Aorta (tissue), 5 donors: ENCODE data around the gene PRRT3. TPM values are rescaled to one million over a fixed set of nuclear protein-coding genes. Genes with fewer than 3 reads are reported as not detected.
"Not testable (repeated sequence)": the region's sequence is repeated elsewhere in the genome, so short reads cannot be mapped to it uniquely, and the experiment has no call there.

Experiments used
- ATAC-seq: fragments of 200-7000 bp; cut with Tn5 transposase; one replicate; pipeline ENCODE4 v1.9.1; 2022; ENCODE audit warnings: moderate library complexity; ENCODE audit not compliant: low FRiP score
- DNase-seq, 2 donors: peaks; one replicate each; pipeline ENCODE4 v3.0.0-alpha.2; 2020
- H3K27ac ChIP-seq, 2 donors: one replicate each; pipeline ENCODE4 v1.5.1; 2013; ENCODE audit warnings: low read length in 2 of 2, mild to moderate bottlenecking in 2 of 2, moderate library complexity in 2 of 2, control low read depth in 1 of 2, inconsistent platforms in 1 of 2, low read depth in 1 of 2
- H3K27me3 ChIP-seq, 2 donors: one replicate each; pipeline ENCODE4 v1.6.1; 2013; ENCODE audit warnings: control low read depth in 1 of 2, low read length in 1 of 2, mild to moderate bottlenecking in 1 of 2, moderate library complexity in 1 of 2; ENCODE audit not compliant: insufficient read depth in 2 of 2, control insufficient read depth in 1 of 2
- H3K36me3 ChIP-seq, 2 donors: one replicate each; pipeline ENCODE4 v1.6.1; 2013; ENCODE audit warnings: control low read depth in 1 of 2, low read length in 1 of 2, mild to moderate bottlenecking in 1 of 2; ENCODE audit not compliant: insufficient read depth in 2 of 2, control insufficient read depth in 1 of 2
- H3K4me1 ChIP-seq, 2 donors: one replicate each; pipeline ENCODE4 v1.6.1; 2013; ENCODE audit warnings: low read length in 2 of 2, control low read depth in 1 of 2, mild to moderate bottlenecking in 1 of 2, moderate library complexity in 1 of 2; ENCODE audit not compliant: insufficient read depth in 2 of 2, control insufficient read depth in 1 of 2
- H3K4me3 ChIP-seq, 2 donors: one replicate each; pipeline ENCODE4 v1.5.1; 2013; ENCODE audit warnings: low read length in 2 of 2, control low read depth in 1 of 2, mild to moderate bottlenecking in 1 of 2
- H3K9me3 ChIP-seq: one replicate; pipeline ENCODE4 v1.6.1; 2013; ENCODE audit warnings: mild to moderate bottlenecking, low read length; ENCODE audit not compliant: control insufficient read depth
- WGBS, 2 donors: extraction: QIAGEN DNeasy Blood & Tissue Kit; methylation state at CpG; one replicate each; pipeline ENCODE4 v1.1.7; 2013; 5-methylcytosine and 5-hydroxymethylcytosine counted together
- intact Hi-C, 2 donors: fragments of 100-400 bp; cut with DNase I; formaldehyde crosslinking; loops; one replicate each; pipeline versions ENCODE4 v1.14.2 to v1.15.0; 2022
- polyA plus RNA-seq, 2 donors: library from polyadenylated mRNA; stranded (reverse); fragments of 200-250 nt; gene quantifications; one replicate each; pipeline ENCODE4 v1.2.3, GENCODE V29; 2013
- total RNA-seq, 2 donors: library from RNA; stranded (reverse); fragmentation: NEBNext Ultra II Directional; extraction: Animal tissue kit (Norgen Biotek cat#: 25700); gene quantifications; one replicate each; pipeline ENCODE4 v1.2.1, GENCODE V29; 2021
- donor health status: healthy with polysubstance abuse.
- donor health status: Bipolar disorder and iron deficiency.
- donor health status: DM: no; HTN: no; CAD: no.
- donor health status: DM: no; HTN: no; CAD: no.
- donor health status: DM: yes; HTN: yes; CAD: no.

The PRRT3 gene
- total and polyA plus RNA-seq, 4 donors: 0.25 to 2.4 (median 1.9) TPM

- intact Hi-C loops, H3K27me3 ChIP-seq, H3K4me3 ChIP-seq, ATAC-seq, H3K9me3 ChIP-seq, H3K36me3 ChIP-seq, H3K4me1 ChIP-seq, H3K27ac ChIP-seq: not testable (repeated sequence)
- 94 to 100% methylated on average over 6 of the region's 6 CpGs for whole genome bisulfite sequencing, 2 donors
- peak in 1 of 2 donors; percentile 8 for DNase-seq
Measured at GRCh38 chr3:9900965-9901415, 51.2 kb downstream of the PRRT3 start.

- Histone ChIP-seq H3K4me1 (no peaks in the 10 kb centered on the region), H3K9me3 (no peaks in the 10 kb centered on the region), H3K27ac (no peak overlapping the region), H3K27me3 (no peaks in the 10 kb centered on the region), H3K4me3 (no peak overlapping the region), H3K36me3 (no peaks in the 10 kb centered on the region)
- WGBS, 2 donors: 58 to 64% methylated on average over 3 of the region's 3 CpGs
- DNase-seq (no peak), ATAC-seq (no peak)
- intact Hi-C loops: no loop called here
Measured at GRCh38 chr3:9899289-9899791, 52.9 kb downstream of the PRRT3 start.

- intact Hi-C loops: no loop called here
- Histone ChIP-seq H3K27me3 (no peaks in the 10 kb centered on the region), H3K36me3 (no peaks in the 10 kb centered on the region), H3K9me3 (no peaks in the 10 kb centered on the region), H3K4me3 (no peak overlapping the region), H3K4me1 (no peaks in the 10 kb centered on the region), H3K27ac (no peak overlapping the region)
- DNase-seq (no peak), ATAC-seq (no peak)
- WGBS, 2 donors: 18 to 34% methylated on average over 8 of the region's 8 CpGs
Measured at GRCh38 chr3:9898467-9899241, 53.6 kb downstream of the PRRT3 start.

- Histone ChIP-seq H3K27me3 (no peaks in the 10 kb centered on the region), H3K4me1 (no peaks in the 10 kb centered on the region), H3K9me3 (no peaks in the 10 kb centered on the region), H3K36me3 (peaks cover 0 to 6% of the 10 kb centered on the region in 2 donors), H3K27ac (no peak overlapping the region), H3K4me3 (no peak overlapping the region)
- 37 to 43% methylated on average over 4 of the region's 4 CpGs for WGBS, 2 donors
- intact Hi-C loops: no loop called here
- ATAC-seq (no peak), DNase-seq (no peak)
Measured at GRCh38 chr3:9897408-9898372, 54.5 kb downstream of the PRRT3 start.

GRCh38 chr3:9896755-9897407 is 55.3 kb downstream of the PRRT3 start:
- H3K9me3 ChIP-seq, H3K4me1 ChIP-seq, ATAC-seq, intact Hi-C loops, H3K27me3 ChIP-seq, H3K36me3 ChIP-seq, H3K27ac ChIP-seq, H3K4me3 ChIP-seq, DNase-seq: not testable (repeated sequence)
- WGBS, 2 donors: 95 to 96% methylated on average over 9 to 10 of the region's 10 CpGs

- intact Hi-C loops, H3K4me3 ChIP-seq, H3K27ac ChIP-seq, DNase-seq, H3K27me3 ChIP-seq, ATAC-seq, H3K4me1 ChIP-seq, H3K36me3 ChIP-seq, H3K9me3 ChIP-seq: not testable (repeated sequence)
- WGBS, 2 donors: 95 to 97% methylated on average over 3 of the region's 3 CpGs
Measured at GRCh38 chr3:9895715-9896114, 56.5 kb downstream of the PRRT3 start.

Other genes with a start within 250 kb of the PRRT3 start
- gene CPNE9, start 248.6 kb downstream of the PRRT3 start, total RNA-seq: not detected
- gene CPNE9, start 248.6 kb downstream of the PRRT3 start, polyA plus RNA-seq: not detected
- 10 to 100 TPM; 16.6 to 17.6 TPM for gene BRPF1, start 220.7 kb downstream of the PRRT3 start, total RNA-seq
- 1 to 10 TPM; 4.1 to 6.6 TPM for gene BRPF1, start 220.7 kb downstream of the PRRT3 start, polyA plus RNA-seq
- gene OGG1, start 202.5 kb downstream of the PRRT3 start, total RNA-seq: 10 to 100 TPM; 25.8 to 32.6 TPM
- gene OGG1, start 202.5 kb downstream of the PRRT3 start, polyA plus RNA-seq: 10 to 100 TPM; 15.7 to 25.9 TPM
- 10 to 100 TPM; 31.4 to 40.2 TPM for gene CAMK1, start 182.5 kb downstream of the PRRT3 start, total RNA-seq
- gene CAMK1, start 182.5 kb downstream of the PRRT3 start, polyA plus RNA-seq: 10 to 100 TPM; 24.7 to 58.0 TPM
- gene TADA3, start 159.9 kb downstream of the PRRT3 start, total RNA-seq: 10 to 100 TPM; 44.9 to 48.3 TPM
- 10 to 100 TPM; 50.4 to 52.0 TPM for gene TADA3, start 159.9 kb downstream of the PRRT3 start, polyA plus RNA-seq
- gene ARPC4, start 159.3 kb downstream of the PRRT3 start, total RNA-seq: 100 to 1,000 TPM; 126 to 165 TPM
- gene ARPC4, start 159.3 kb downstream of the PRRT3 start, polyA plus RNA-seq: 100 to 1,000 TPM in 1 of 2 donors, 10 to 100 TPM in 1; 98.4 to 165 TPM
- 100 to 1,000 TPM in 1 of 2 donors, 10 to 100 TPM in 1; 40.3 to 108 TPM for gene TTLL3, start 142.1 kb downstream of the PRRT3 start, total RNA-seq
- gene TTLL3, start 142.1 kb downstream of the PRRT3 start, polyA plus RNA-seq: 100 to 1,000 TPM in 1 of 2 donors, 10 to 100 TPM in 1; 12.3 to 120 TPM
- 10 to 100 TPM; 19.8 to 28.5 TPM for gene RPUSD3, start 108.4 kb downstream of the PRRT3 start, total RNA-seq
- gene RPUSD3, start 108.4 kb downstream of the PRRT3 start, polyA plus RNA-seq: 10 to 100 TPM; 17.2 to 27.8 TPM
- under 1 TPM in 1 of 2 donors, not detected in 1; 0.87 TPM for gene CIDEC, start 72.2 kb downstream of the PRRT3 start, total RNA-seq
- gene CIDEC, start 72.2 kb downstream of the PRRT3 start, polyA plus RNA-seq: 10 to 100 TPM in 1 of 2 donors, 1 to 10 TPM in 1; 1.1 to 75.3 TPM
- gene JAGN1, start 61.8 kb downstream of the PRRT3 start, total RNA-seq: 10 to 100 TPM; 19.8 to 22.7 TPM
- gene JAGN1, start 61.8 kb downstream of the PRRT3 start, polyA plus RNA-seq: 10 to 100 TPM; 26.0 to 34.1 TPM
- gene IL17RE, start 49.6 kb downstream of the PRRT3 start, total RNA-seq: 10 to 100 TPM; 11.0 to 13.7 TPM
- 10 to 100 TPM in 1 of 2 donors, 1 to 10 TPM in 1; 7.0 to 14.5 TPM for gene IL17RE, start 49.6 kb downstream of the PRRT3 start, polyA plus RNA-seq
- 10 to 100 TPM; 25.6 to 33.8 TPM for gene IL17RC, start 35.3 kb downstream of the PRRT3 start, total RNA-seq
- gene IL17RC, start 35.3 kb downstream of the PRRT3 start, polyA plus RNA-seq: 100 to 1,000 TPM in 1 of 2 donors, 1 to 10 TPM in 1; 8.6 to 108 TPM
- 10 to 100 TPM; 30.8 to 44.3 TPM for gene CRELD1, start 18.6 kb downstream of the PRRT3 start, total RNA-seq
- 10 to 100 TPM; 35.7 to 36.2 TPM for gene CRELD1, start 18.6 kb downstream of the PRRT3 start, polyA plus RNA-seq
- gene EMC3, start 34.4 kb upstream of the PRRT3 start, total RNA-seq: 10 to 100 TPM; 47.8 to 48.8 TPM
- 10 to 100 TPM; 26.3 to 55.8 TPM for gene EMC3, start 34.4 kb upstream of the PRRT3 start, polyA plus RNA-seq
- gene FANCD2, start 74.0 kb upstream of the PRRT3 start, total RNA-seq: 1 to 10 TPM; 1.9 to 5.4 TPM
- 1 to 10 TPM in 1 of 2 donors, not detected in 1; 4.7 TPM for gene FANCD2, start 74.0 kb upstream of the PRRT3 start, polyA plus RNA-seq
- gene FANCD2OS, start 155.8 kb upstream of the PRRT3 start, total RNA-seq: not detected
- not detected for gene FANCD2OS, start 155.8 kb upstream of the PRRT3 start, polyA plus RNA-seq
- gene BRK1, start 163.3 kb upstream of the PRRT3 start, total RNA-seq: 100 to 1,000 TPM; 103 to 108 TPM
- 100 to 1,000 TPM; 287 to 372 TPM for gene BRK1, start 163.3 kb upstream of the PRRT3 start, polyA plus RNA-seq
- gene VHL, start 189.4 kb upstream of the PRRT3 start, total RNA-seq: 10 to 100 TPM; 26.8 to 36.8 TPM
- 10 to 100 TPM; 14.1 to 18.8 TPM for gene VHL, start 189.4 kb upstream of the PRRT3 start, polyA plus RNA-seq
- gene IRAK2, start 212.5 kb upstream of the PRRT3 start, total RNA-seq: 1 to 10 TPM; 7.1 to 8.3 TPM
- gene IRAK2, start 212.5 kb upstream of the PRRT3 start, polyA plus RNA-seq: 1 to 10 TPM; 1.7 to 2.5 TPM